Loucy (cell line): ENCODE data around the gene GAS7.

ENCODE experiments used
- EZH2phosphoT487 ChIP-seq: fragments of 200-600 bp; IDR thresholded peaks from 2 replicates; pipeline ENCODE4 v1.6.1; 2018; ENCODE audit warnings: antibody characterized with exemption, mild to moderate bottlenecking, moderate library complexity, borderline replicate concordance
- TF ChIP-seq, protein P1 (sequence below): fragments of 200-600 bp; sonication (generic); conservative IDR thresholded peaks from 2 replicates; pipeline ENCODE4 v1.5.1; 2014; ENCODE audit warnings: mild to moderate bottlenecking, antibody characterized with exemption, low read length

DNA sequence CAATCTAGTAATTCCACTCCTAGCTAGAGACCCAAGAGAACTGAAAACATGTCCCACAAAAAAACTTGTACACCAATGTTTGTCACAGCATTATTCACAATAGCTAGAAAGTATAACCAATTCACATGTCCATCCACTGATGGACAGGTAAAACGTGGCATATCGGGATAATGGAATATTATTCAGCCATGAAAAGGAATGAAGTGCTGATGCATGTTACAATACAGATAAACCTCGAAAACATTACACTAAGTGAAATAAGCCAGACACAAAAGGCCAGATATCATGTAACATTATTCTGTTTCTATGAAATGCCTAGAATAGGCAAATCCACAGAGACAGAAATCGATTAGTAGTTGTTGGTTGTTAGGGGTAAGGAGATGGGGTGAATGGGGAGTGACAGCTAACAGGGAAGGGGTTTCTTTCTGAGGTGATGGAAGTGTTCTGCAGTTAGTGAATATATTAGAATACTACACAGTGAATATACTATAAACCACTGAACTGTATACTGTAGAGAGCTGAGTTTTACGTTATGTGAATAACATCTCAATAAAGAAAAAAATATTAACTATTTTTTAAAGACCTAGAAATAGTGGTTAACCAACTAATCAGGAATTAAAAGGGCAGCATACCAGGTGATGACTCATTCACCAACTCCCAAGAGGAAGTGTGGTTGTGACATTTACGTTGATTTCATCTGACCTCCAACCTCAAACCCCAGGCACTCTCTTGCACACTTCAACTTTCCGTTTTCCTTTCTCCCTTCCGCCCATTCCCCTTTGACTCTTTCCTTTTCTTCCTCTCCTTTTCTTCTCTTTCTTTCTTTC is 48.6 kb downstream of the GAS7 start:
- TF ChIP-seq, protein P1, sequence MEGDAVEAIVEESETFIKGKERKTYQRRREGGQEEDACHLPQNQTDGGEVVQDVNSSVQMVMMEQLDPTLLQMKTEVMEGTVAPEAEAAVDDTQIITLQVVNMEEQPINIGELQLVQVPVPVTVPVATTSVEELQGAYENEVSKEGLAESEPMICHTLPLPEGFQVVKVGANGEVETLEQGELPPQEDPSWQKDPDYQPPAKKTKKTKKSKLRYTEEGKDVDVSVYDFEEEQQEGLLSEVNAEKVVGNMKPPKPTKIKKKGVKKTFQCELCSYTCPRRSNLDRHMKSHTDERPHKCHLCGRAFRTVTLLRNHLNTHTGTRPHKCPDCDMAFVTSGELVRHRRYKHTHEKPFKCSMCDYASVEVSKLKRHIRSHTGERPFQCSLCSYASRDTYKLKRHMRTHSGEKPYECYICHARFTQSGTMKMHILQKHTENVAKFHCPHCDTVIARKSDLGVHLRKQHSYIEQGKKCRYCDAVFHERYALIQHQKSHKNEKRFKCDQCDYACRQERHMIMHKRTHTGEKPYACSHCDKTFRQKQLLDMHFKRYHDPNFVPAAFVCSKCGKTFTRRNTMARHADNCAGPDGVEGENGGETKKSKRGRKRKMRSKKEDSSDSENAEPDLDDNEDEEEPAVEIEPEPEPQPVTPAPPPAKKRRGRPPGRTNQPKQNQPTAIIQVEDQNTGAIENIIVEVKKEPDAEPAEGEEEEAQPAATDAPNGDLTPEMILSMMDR, result no peak
- TF ChIP-seq EZH2phosphoT487, result no peak
